ENCODE measurements around the gene NTRK1.

The NTRK1 gene

DNA sequence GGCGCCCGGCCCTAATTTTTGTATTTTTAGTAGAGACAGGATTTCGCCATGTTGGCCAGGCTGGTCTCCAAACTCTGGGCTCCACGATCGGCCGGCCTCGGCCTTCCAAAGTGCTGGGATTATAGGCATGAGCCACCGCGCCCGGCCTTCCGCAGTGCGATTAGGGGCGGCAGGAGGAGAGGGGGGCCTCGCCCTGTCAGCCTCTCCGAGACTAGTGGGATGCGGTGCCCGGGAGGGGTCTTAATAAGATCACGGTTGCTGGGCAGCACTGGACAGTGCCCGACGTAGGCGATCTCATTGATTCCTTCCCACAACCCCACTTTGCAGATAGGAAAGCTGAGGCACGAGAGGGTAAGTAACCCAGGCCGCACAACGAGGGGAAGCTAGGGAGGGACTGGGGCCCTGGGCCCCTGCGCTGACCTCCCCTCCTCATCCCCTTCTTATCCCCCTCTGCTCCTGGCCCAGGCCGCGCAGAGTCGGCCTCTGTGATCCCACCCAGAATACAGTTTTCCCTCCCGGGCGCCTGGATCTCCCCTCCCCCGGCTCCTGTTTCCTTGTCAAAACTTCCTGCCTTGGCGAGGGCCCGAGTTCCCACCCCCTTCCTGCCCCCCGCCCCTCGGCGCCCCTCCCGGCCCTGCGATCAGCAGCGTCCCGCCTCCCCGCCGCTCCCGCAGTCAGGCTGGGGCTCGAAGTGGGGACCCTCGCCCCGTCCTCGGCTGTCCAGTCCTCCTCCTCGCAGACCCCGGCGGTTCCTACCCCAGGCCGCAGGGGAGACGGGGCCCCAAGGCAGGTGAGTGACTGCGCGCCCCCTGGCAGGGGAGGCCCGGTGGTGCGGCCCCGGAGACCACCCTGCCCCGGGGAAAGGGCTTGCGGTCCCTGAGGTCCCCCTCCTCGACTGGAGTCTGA is 32.6 kb downstream of the NTRK1 start, which contains the start of gene PEAR1:
Gene PEAR1 (plus strand): TSS at position 671 of the 906 bp plus-strand sequence. CDS start 10,209 bp downstream, outside the sequence.
- no peak for DNase-seq (ENCODE audit: low spot score)

GRCh38 chr1:156894001-156894400 is 33.3 kb downstream of the NTRK1 start:
- DNase-seq (ENCODE audit: low spot score): no peak
- TF ChIP-seq, protein P1, sequence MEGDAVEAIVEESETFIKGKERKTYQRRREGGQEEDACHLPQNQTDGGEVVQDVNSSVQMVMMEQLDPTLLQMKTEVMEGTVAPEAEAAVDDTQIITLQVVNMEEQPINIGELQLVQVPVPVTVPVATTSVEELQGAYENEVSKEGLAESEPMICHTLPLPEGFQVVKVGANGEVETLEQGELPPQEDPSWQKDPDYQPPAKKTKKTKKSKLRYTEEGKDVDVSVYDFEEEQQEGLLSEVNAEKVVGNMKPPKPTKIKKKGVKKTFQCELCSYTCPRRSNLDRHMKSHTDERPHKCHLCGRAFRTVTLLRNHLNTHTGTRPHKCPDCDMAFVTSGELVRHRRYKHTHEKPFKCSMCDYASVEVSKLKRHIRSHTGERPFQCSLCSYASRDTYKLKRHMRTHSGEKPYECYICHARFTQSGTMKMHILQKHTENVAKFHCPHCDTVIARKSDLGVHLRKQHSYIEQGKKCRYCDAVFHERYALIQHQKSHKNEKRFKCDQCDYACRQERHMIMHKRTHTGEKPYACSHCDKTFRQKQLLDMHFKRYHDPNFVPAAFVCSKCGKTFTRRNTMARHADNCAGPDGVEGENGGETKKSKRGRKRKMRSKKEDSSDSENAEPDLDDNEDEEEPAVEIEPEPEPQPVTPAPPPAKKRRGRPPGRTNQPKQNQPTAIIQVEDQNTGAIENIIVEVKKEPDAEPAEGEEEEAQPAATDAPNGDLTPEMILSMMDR (IDR thresholded peaks at IDR 0.05; ENCODE audit: borderline replicate concordance, control extremely low read depth, extremely low read depth, insufficient read depth, missing control alignments): no peak
- in situ Hi-C loops (cut with MboI; ENCODE audit: low sequenced_read_pairs, unreplicated experiment): loop anchor here (5.0 kb wide), 1 partner anchor 52 kb away; no protein-coding TSS in a partner anchor

More for the DNA sequence above, 32.6 kb downstream of the NTRK1 start, which contains the start of gene PEAR1:
- in situ Hi-C loops (cut with MboI; ENCODE audit: low sequenced_read_pairs, unreplicated experiment): loop anchor here (5.0 kb wide), 1 partner anchor 51 kb away; no protein-coding TSS in a partner anchor
- TF ChIP-seq, protein P1 (IDR thresholded peaks at IDR 0.05; ENCODE audit: borderline replicate concordance, control extremely low read depth, extremely low read depth, insufficient read depth, missing control alignments): no peak

- DNase-seq (ENCODE audit: low spot score): no peak
- TF ChIP-seq, protein P1 (IDR thresholded peaks at IDR 0.05; ENCODE audit: borderline replicate concordance, control extremely low read depth, extremely low read depth, insufficient read depth, missing control alignments): no peak
- in situ Hi-C loops (cut with MboI; ENCODE audit: low sequenced_read_pairs, unreplicated experiment): loop anchor here (5.0 kb wide), 1 partner anchor 53 kb away; no protein-coding TSS in a partner anchor
These were observed 34.2 kb downstream of the NTRK1 start for GRCh38 chr1:156894711-156895454.

- in situ Hi-C loops (cut with MboI; ENCODE audit: low sequenced_read_pairs, unreplicated experiment): no loop called here
- DNase-seq (ENCODE audit: low spot score): no peak
- TF ChIP-seq, protein P1 (IDR thresholded peaks at IDR 0.05; ENCODE audit: borderline replicate concordance, control extremely low read depth, extremely low read depth, insufficient read depth, missing control alignments): no peak
These were observed 34.8 kb downstream of the NTRK1 start for GRCh38 chr1:156895455-156895812.

- TF ChIP-seq, protein P1 (IDR thresholded peaks at IDR 0.05; ENCODE audit: borderline replicate concordance, control extremely low read depth, extremely low read depth, insufficient read depth, missing control alignments): no peak
- DNase-seq (ENCODE audit: low spot score): no peak
- in situ Hi-C loops (cut with MboI; ENCODE audit: low sequenced_read_pairs, unreplicated experiment): no loop called here
These were observed 35.3 kb downstream of the NTRK1 start for GRCh38 chr1:156895927-156896326.

DNA sequence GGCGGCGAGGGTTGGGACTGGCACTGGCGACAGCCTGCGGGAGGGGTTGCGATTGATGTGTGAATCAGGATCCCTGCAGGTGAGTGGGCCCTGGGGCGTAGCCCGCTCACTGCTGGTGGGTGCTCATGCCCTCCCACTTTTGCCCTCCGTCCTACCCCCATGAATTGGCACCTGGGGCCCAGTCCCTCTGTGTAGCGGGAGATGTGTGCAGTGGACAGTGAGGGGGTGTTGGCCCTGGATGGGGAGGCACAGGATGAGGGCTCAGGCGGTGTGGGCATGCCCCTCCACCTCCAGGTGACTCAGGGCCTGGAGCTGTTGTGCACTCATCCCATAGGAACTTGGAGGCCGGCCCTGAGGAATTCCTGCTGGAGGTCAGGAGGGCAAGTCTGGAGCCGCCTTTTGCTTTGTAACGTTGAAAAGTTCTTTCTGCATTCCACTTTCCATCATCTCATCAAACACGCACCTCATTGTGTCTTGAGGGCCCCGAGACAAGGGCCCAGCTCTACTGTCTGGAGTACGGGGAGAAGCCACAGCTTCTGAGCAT is 35.9 kb downstream of the NTRK1 start:
- TF ChIP-seq, protein P1 (IDR thresholded peaks at IDR 0.05; ENCODE audit: borderline replicate concordance, control extremely low read depth, extremely low read depth, insufficient read depth, missing control alignments): no peak
- no peak for DNase-seq (ENCODE audit: low spot score)
- in situ Hi-C loops (cut with MboI; ENCODE audit: low sequenced_read_pairs, unreplicated experiment): no loop called here
